Activated CD4-positive, alpha-beta T cell treated with anti-CD3 and anti-CD28 coated beads for 48 hours (primary cell): ENCODE results near the gene FPGS.

Source experiments
- DNase-seq: peaks from one replicate; pipeline ENCODE4 v3.0.0-alpha.2; 2020

FPGS gene

GRCh38 chr9:127862075-127863011, 59.7 kb downstream of the FPGS start:
- no peak for DNase-seq

GRCh38 chr9:127863191-127863621, 60.5 kb downstream of the FPGS start:
- no peak for DNase-seq
